Testis (tissue), 2 donors: ENCODE results near the gene IL36RN.

Source experiments
- CTCF ChIP-seq, 3 experiments: fragments of 450-650 bp in 2 of 3; fragments of 200-600 bp in 1 of 3; sonication (generic) in 1 of 3; IDR thresholded peaks; one replicate each; pipeline ENCODE4 v1.5.1; 2016 to 2019; ENCODE audit warnings: antibody characterized with exemption in 3 of 3, mild to moderate bottlenecking in 2 of 3, moderate library complexity in 1 of 3
- POLR2A ChIP-seq: fragments of 450-650 bp; IDR thresholded peaks from one replicate; pipeline ENCODE4 v1.6.1; 2017; ENCODE audit warnings: antibody characterized with exemption, mild to moderate bottlenecking, moderate library complexity

- TF ChIP-seq CTCF (IDR thresholded peaks at IDR 0.05) (no peak), POLR2A (no peak)
These were observed 34.6 kb downstream of the IL36RN start for GRCh38 chr2:113093613-113093977.
